Body of pancreas (tissue), 4 donors: ENCODE measurements around the gene PATJ. TPM values are rescaled to one million over a fixed set of nuclear protein-coding genes. Genes with fewer than 3 reads are reported as not detected.

Experiments
- ATAC-seq: fragments of 150-250 bp; one replicate; pipeline ENCODE4 v1.9.1; 2016
- DNase-seq, 4 donors: peaks; one replicate each; pipeline ENCODE4 v3.0.0-alpha.2; 2019
- H3K27ac ChIP-seq, 4 donors: fragments of 200-600 bp; sonication (generic); 1 replicate in 3 of 4; 2 replicates in 1 of 4; pipeline versions ENCODE4 v1.5.1 to v1.6.1; 2016 to 2019; ENCODE audit warnings: mild to moderate bottlenecking in 1 of 4, mixed read lengths in 1 of 4, moderate library complexity in 1 of 4
- H3K27me3 ChIP-seq, 2 donors: fragments of 200-600 bp; sonication (generic); one replicate each; pipeline ENCODE4 v1.6.0; 2016; ENCODE audit warnings: mild to moderate bottlenecking in 1 of 2
- H3K36me3 ChIP-seq, 2 donors: fragments of 200-600 bp; sonication (generic); replicated peaks in 1 of 2; 2 replicates each; pipeline ENCODE4 v1.5.1; 2016; ENCODE audit warnings: low read depth in 2 of 2; ENCODE audit not compliant: insufficient read depth in 1 of 2
- H3K4me1 ChIP-seq: fragments of 200-600 bp; sonication (generic); one replicate; pipeline ENCODE4 v1.6.0; 2016
- H3K4me3 ChIP-seq, 2 donors: fragments of 200-600 bp; sonication (generic); 1 replicate in 1 of 2; 2 replicates in 1 of 2; pipeline ENCODE4 v1.5.1; 2016 to 2019
- H3K9me3 ChIP-seq, 3 donors: fragments of 200-600 bp; sonication (generic); 1 replicate in 2 of 3; 2 replicates in 1 of 3; pipeline ENCODE4 v1.5.1; 2016
- CTCF ChIP-seq, 7 experiments: fragments of 450-650 bp in 4 of 7; fragments of 200-600 bp in 3 of 7; sonication (generic) in 3 of 7; IDR thresholded peaks; one replicate each; pipeline ENCODE4 v1.5.1; 2016 to 2019; ENCODE audit warnings: antibody characterized with exemption in 7 of 7
- POLR2A ChIP-seq, 3 donors: fragments of 450-650 bp; IDR thresholded peaks; one replicate each; pipeline ENCODE4 v1.6.1; 2016; ENCODE audit warnings: antibody characterized with exemption in 3 of 3, mild to moderate bottlenecking in 2 of 3
- WGBS, 2 donors: methylation state at CpG; one replicate each; pipeline ENCODE4 v1.1.5; 2017; 5-methylcytosine and 5-hydroxymethylcytosine counted together
- intact Hi-C: fragments of 100-400 bp; cut with DNase I; formaldehyde crosslinking; loops from one replicate; pipeline ENCODE4 v1.15.1; 2023
- total RNA-seq, 2 donors: library from RNA; depleted of rRNA; stranded (reverse); fragments of >200 nt; gene quantifications; one replicate each; pipeline ENCODE4 v1.1.0, GENCODE V29; 2016

PATJ gene
- total RNA-seq, 2 donors from 2014 or later: 54.2 to 72.5 TPM

GRCh38 chr1:62046927-62047326 lies 304.6 kb downstream of the PATJ start:
- H3K4me1 ChIP-seq: no peaks in the 10 kb centered on the region
- no peaks in the 10 kb centered on the region for H3K27me3 ChIP-seq
- DNase-seq (no peak), ATAC-seq (no peak)
- no peak overlapping the region for H3K4me3 ChIP-seq
- 95% methylated on average over 7 of the region's 7 CpGs for WGBS, 2 donors
- H3K27ac ChIP-seq: no peak overlapping the region
- H3K9me3 ChIP-seq: no peaks in the 10 kb centered on the region
- intact Hi-C loops: no loop called here
- peaks cover 0 to 2% of the 10 kb centered on the region in 2 donors for H3K36me3 ChIP-seq
- TF ChIP-seq CTCF (IDR thresholded peaks at IDR 0.05) (no peak), POLR2A (IDR thresholded peaks at IDR 0.05) (no peak)

DNA sequence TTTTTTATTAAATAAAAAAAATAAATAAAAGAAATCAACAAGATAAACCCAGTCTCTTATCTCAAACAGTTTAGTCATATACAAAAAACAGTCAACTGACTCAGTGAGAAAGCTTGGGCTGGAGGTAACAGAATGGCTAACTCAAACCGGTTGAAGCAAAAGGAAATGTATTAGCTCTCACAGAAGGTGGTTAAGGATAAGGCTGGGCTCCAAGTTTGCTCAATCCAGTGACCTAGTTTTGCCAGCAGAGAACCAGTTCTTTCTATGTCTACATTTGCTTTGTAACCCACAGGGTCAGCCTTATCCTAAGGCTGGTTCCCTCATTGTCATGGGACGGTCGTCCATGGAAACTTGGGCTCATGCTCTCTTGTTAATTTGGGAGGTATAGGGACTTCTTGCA lies 307.9 kb downstream of the PATJ start:
- H3K27ac ChIP-seq: no peak overlapping the region
- H3K27me3 ChIP-seq: no peaks in the 10 kb centered on the region
- WGBS, 2 donors: 83 to 95% methylated on average over 3 of the region's 3 CpGs
- no peak overlapping the region for H3K4me3 ChIP-seq
- H3K4me1 ChIP-seq: no peaks in the 10 kb centered on the region
- intact Hi-C loops: no loop called here
- DNase-seq: no peak
- no peaks in the 10 kb centered on the region for H3K9me3 ChIP-seq
- no peak for ATAC-seq
- TF ChIP-seq CTCF (IDR thresholded peaks at IDR 0.05) (no peak), POLR2A (IDR thresholded peaks at IDR 0.05) (no peak)
- peaks cover 0 to 4% of the 10 kb centered on the region in 2 donors for H3K36me3 ChIP-seq

DNA sequence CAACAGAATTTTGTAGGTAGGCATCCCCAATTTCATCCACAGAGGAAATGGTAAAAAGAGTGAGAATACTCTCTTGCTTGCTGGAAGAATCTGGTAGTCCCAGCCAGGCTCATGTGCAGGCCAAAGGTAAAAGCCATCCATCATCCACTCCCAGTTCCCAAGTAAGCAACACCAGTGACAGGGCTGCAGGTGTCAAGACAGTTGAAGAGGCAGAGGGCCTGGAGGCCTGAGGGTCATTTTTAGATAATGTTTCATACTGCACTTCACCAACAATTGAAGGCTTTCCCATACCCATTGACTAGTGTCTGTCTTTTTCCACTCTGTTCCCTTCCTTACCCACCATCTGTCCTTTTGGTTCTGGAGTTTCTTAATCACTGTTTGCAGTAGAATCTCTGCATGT lies 310.7 kb downstream of the PATJ start:
- DNase-seq (no peak), ATAC-seq (no peak)
- intact Hi-C loops: no loop called here
- no peaks in the 10 kb centered on the region for H3K27me3 ChIP-seq
- TF ChIP-seq POLR2A (IDR thresholded peaks at IDR 0.05) (no peak), CTCF (IDR thresholded peaks at IDR 0.05) (no peak)
- H3K27ac ChIP-seq: no peak overlapping the region
- H3K4me3 ChIP-seq: no peak overlapping the region
- peaks cover 0 to 4% of the 10 kb centered on the region in 2 donors for H3K36me3 ChIP-seq
- H3K4me1 ChIP-seq: no peaks in the 10 kb centered on the region
- no peaks in the 10 kb centered on the region for H3K9me3 ChIP-seq

DNA sequence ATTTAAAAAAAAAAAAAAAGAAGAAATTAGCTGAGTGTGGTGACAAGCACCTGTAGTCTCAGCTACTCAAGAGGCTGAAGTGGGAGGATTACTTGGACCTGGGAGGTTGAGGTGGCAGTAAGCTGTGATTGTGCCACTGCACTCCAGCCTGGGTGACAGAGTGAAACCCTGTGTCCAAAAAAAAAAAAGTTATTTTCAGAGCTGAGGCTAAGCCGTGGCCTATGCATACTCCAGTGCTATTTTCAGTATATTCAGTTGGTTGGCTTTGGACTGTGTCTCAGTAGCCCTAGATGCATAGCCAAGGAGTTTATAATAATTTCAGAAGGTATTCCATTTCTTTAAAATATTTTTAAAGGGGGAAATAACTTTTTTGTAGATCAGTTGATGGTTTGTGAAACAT lies 311.9 kb downstream of the PATJ start:
- Histone ChIP-seq H3K9me3 (no peaks in the 10 kb centered on the region), H3K27me3 (no peaks in the 10 kb centered on the region), H3K4me3 (no peak overlapping the region), H3K36me3 (peaks cover 0 to 4% of the 10 kb centered on the region in 2 donors), H3K27ac (no peak overlapping the region), H3K4me1 (no peaks in the 10 kb centered on the region)
- intact Hi-C loops: no loop called here
- 76 to 100% methylated on average over 1 of the region's 1 CpG for WGBS, 2 donors
- no peak for ATAC-seq
- DNase-seq: no peak
- TF ChIP-seq CTCF (IDR thresholded peaks at IDR 0.05) (no peak), POLR2A (IDR thresholded peaks at IDR 0.05) (no peak)

DNA sequence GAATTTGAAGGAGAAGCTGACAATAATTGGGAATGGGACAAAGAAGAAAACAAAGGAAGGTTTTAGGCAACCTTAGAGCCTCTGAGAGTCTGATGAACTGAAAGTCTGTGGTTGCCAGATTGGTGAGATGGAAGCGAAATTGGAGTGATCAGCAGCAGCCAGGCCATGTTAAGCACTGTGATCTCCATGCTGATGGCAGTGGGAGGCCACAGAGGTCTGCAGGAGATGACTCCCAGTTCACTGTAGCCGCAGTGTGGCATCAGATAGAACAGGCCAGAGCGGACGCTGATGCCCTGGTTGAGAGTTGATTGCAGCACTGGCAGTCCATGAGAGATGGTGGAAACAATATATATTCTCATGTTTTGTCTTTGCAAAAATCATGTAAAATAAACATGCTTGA lies 314.9 kb downstream of the PATJ start:
- no peak for ATAC-seq
- DNase-seq: no peak

More for the DNA sequence above, 314.9 kb downstream of the PATJ start:
- no peaks in the 10 kb centered on the region for H3K4me1 ChIP-seq
- no peak overlapping the region for H3K27ac ChIP-seq
- H3K4me3 ChIP-seq: no peak overlapping the region
- intact Hi-C loops: no loop called here
- no peaks in the 10 kb centered on the region for H3K9me3 ChIP-seq
- H3K27me3 ChIP-seq: no peaks in the 10 kb centered on the region
- WGBS, 2 donors: 95 to 100% methylated on average over 4 of the region's 4 CpGs
- TF ChIP-seq CTCF (IDR thresholded peaks at IDR 0.05): no peak
- TF ChIP-seq POLR2A (IDR thresholded peaks at IDR 0.05): no peak
- peaks cover 0 to 2% of the 10 kb centered on the region in 2 donors for H3K36me3 ChIP-seq
